CD4-positive, alpha-beta T cell treated with Interleukin-15 for 1 hour (primary cell): ENCODE results near the gene CRAMP1.

Experiments used
- DNase-seq: peaks from one replicate; pipeline ENCODE4 v3.0.0-alpha.2; 2020

Gene CRAMP1

GRCh38 chr16:1638757-1639156 lies 26.6 kb downstream of the CRAMP1 start:
- no peak for DNase-seq

- DNase-seq = no peak
These were observed 27.1 kb downstream of the CRAMP1 start for GRCh38 chr16:1639282-1639681.

GRCh38 chr16:1639860-1640259 lies 27.7 kb downstream of the CRAMP1 start:
- DNase-seq = no peak

GRCh38 chr16:1640261-1640941 lies 28.2 kb downstream of the CRAMP1 start:
- DNase-seq = no peak

GRCh38 chr16:1641261-1641660 lies 29.1 kb downstream of the CRAMP1 start:
- no peak for DNase-seq

GRCh38 chr16:1642148-1642547 lies 30.0 kb downstream of the CRAMP1 start:
- no peak for DNase-seq

GRCh38 chr16:1642753-1643152 lies 30.6 kb downstream of the CRAMP1 start:
- DNase-seq = no peak

- DNase-seq = no peak
These were observed 31.4 kb downstream of the CRAMP1 start for GRCh38 chr16:1643521-1643920.

GRCh38 chr16:1645914-1646525 lies 33.9 kb downstream of the CRAMP1 start:
- DNase-seq = no peak

GRCh38 chr16:1647856-1648255 lies 35.7 kb downstream of the CRAMP1 start:
- DNase-seq = no peak

GRCh38 chr16:1650131-1650530 lies 38.0 kb downstream of the CRAMP1 start:
- no peak for DNase-seq

- DNase-seq = no peak
These were observed 39.2 kb downstream of the CRAMP1 start for GRCh38 chr16:1651094-1651973.

- no peak for DNase-seq
These were observed 39.8 kb downstream of the CRAMP1 start for GRCh38 chr16:1651974-1652312.

GRCh38 chr16:1653023-1653422 lies 40.9 kb downstream of the CRAMP1 start:
- DNase-seq = no peak

- DNase-seq = no peak
These were observed 42.5 kb downstream of the CRAMP1 start for GRCh38 chr16:1654505-1655268.

GRCh38 chr16:1655269-1655807 lies 43.2 kb downstream of the CRAMP1 start:
- DNase-seq = no peak

GRCh38 chr16:1655909-1656807 lies 44.0 kb downstream of the CRAMP1 start:
- DNase-seq = no peak

GRCh38 chr16:1656808-1657617 lies 44.9 kb downstream of the CRAMP1 start:
- DNase-seq = no peak

GRCh38 chr16:1657841-1658240 lies 45.7 kb downstream of the CRAMP1 start:
- no peak for DNase-seq

- DNase-seq = no peak
These were observed 46.9 kb downstream of the CRAMP1 start for GRCh38 chr16:1659031-1659430.

- DNase-seq = no peak
These were observed 49.7 kb downstream of the CRAMP1 start for GRCh38 chr16:1661826-1662225.
